ENCODE measurements around the gene ACAD10.

Gene ACAD10

DNA sequence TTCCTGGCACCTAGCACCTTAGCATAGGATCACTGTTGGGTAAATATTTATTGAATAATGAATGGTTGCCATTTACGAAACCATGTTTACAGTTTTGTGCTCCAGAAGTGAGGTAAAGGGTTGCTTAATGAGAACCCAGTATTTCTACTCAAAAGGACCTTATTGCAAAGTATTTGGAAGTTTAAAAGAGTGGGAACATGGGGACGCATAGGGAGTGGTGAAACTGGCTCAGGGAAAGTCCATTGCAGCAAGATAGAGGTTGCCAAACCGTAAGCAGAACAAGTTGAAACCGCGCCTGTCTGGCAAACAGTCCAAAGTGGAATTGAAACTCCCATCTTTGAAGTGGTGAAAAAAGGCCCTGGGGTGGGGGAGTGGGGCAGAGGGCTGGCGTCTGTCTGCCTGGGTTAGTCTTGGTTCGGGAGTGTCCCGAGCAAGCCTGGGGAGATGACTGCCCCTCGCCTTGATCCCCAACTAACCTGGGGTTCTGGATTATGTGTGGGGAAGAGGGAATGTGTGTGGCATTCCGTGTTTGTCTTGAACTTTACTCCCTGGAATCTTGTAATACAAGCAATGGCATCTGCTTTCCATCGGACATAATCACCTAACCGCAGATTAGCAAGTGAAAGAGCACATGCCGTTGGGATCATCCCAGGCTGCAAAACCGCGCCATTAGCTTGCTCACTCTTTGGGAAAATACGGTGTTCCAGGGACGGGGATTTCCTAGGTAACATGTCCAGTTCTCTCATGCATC lies 88.1 kb downstream of the ACAD10 start:
- no peak for DNase-seq (ENCODE audit: extremely low read depth in 1 of 2, low read depth in 1 of 2)

DNA sequence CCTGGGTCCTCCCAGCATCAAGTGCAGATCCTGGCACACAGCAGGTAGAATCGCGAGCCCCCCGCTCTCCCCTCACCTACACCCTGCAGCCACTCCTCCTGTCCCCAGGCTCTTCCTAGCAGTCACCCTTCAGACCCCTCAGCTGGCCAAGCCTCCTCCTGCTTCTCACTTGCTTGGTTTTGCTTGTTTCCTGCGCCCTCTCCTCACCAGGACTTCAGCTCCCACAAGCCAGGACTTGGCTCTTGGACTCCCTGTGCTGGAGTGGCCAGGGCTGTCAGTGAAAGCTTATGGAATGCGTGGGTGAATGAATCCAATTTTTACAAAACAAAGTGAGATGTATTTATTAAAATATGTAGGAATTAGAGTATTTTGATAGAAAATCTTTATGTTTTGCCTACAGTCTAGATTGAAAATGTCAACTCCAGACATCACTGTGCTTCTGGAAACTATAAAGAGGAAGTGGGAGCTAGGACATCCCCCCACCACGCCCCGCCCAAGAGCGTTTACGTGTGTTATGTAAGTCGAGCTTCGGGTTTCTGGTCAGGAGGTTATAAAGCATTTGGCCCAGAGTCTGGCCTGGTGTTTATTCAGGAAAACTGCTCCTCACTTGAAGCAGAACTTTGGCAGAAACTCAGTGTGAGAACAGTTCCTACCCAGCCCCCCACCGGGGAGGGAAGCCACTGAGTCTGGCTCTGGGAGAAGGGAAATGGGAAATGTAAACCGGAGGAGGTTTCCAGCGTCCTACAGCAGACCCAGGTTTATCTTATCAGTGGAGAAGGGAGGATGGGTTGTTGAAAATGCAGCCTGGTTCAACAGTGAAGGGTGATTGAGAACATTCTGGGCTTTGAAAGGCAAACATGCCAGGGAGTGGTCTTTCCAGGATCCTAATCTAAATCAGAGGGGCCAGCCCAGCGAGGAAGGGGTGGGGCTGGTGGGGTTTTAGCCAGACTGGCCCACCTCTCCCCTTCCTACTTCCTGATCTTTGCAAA lies 89.6 kb downstream of the ACAD10 start:
- DNase-seq (ENCODE audit: extremely low read depth in 1 of 2, low read depth in 1 of 2), result no peak

DNA sequence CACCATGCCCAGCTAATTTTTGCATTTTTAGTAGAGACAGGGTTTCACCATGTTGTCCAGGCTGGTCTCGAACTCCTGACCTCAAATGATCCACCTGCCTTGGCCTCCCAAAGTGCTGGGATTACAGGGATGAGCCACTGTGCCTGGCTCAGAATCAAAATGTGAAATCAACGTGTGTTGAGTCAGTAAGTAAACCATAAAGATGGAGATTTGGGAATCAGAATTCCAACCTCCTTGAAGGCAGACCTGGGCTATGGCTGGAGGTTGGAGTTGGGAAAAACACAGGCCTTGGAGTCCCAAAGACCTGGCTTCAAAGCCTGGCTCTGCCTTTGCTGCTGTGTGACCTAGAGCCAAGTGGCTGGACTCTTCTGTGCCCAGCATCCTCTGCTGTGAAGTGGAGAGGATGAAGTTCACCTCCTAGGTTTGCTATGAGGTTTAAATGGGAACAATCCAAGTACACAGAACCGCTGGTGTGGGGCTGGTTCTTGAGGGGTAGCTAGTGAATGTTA lies 91.0 kb downstream of the ACAD10 start:
- DNase-seq (ENCODE audit: extremely low read depth in 1 of 2, low read depth in 1 of 2), result no peak

DNA sequence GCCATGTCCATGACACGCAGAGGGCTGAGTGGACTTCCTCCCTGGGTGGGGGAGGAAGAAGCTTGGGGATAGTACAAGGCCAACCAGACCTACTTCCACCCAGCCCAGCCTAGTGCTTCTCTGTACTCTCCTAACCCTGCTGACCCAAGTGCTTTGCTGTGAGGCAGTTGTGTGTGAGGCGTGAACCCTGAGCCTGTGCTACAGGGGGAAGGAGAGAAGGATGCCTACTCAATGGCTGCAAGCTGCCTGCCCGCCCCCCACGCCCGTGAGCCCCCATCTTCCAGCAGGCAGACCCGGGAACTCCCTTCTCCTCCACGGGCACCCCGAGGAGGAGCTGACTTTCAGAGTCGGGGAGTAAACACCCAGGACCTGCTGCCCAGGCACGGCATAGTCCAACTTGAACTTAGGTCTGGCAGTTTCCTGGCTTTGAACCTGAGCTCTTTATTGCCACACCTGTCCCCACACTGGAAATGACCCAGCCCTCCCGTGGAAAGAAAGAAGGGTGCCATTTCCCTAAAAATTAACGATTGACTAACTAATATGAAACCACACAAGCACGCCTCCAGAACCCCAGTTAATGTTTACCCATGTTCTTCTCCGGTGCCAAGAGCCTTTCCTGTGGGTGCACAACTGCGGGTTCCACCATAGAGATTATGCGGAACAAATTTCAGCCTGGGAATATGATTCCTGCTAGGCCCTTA lies 91.6 kb downstream of the ACAD10 start:
- DNase-seq (ENCODE audit: extremely low read depth in 1 of 2, low read depth in 1 of 2), result no peak

DNA sequence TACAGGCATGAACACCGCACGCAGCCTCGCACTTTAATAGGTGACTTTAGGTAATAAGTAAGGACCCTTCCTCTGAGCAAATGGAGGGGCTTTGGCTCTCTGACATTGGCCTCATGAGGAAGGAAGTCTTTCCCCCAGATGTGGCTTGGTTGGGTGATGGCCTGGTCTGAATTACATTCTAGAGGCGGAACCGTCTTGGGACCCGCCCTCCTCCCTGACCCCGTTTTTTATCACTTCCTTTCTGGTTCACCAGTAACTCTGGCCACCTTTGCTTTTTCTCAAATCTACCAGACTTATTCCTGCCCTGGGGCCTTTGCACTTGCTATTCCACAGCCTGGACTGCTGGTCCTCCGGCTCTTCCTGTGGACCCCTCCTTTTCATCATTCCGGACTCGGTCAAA lies 94.3 kb downstream of the ACAD10 start:
- no peak for DNase-seq (ENCODE audit: extremely low read depth in 1 of 2, low read depth in 1 of 2)

DNA sequence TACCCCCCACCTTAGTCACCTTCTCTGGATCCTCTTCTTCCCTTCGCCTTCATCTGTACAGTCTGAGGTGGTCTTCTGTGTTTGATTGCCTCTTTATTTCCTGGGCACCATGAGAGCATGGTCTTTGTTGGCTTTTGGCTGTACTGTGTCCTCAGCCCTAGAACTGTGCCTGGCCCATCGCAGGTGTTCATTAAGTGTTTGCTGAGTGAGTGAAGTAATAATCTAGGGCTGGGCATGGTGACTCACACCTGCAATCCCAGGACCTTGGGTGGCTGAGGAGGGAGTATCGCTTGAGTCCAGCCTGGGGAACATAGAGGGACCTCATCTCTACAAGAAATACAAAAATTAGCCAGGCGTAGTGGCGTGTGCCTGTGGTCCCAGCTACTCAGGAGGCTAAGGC lies 94.8 kb downstream of the ACAD10 start:
- no peak for DNase-seq (ENCODE audit: extremely low read depth in 1 of 2, low read depth in 1 of 2)

DNA sequence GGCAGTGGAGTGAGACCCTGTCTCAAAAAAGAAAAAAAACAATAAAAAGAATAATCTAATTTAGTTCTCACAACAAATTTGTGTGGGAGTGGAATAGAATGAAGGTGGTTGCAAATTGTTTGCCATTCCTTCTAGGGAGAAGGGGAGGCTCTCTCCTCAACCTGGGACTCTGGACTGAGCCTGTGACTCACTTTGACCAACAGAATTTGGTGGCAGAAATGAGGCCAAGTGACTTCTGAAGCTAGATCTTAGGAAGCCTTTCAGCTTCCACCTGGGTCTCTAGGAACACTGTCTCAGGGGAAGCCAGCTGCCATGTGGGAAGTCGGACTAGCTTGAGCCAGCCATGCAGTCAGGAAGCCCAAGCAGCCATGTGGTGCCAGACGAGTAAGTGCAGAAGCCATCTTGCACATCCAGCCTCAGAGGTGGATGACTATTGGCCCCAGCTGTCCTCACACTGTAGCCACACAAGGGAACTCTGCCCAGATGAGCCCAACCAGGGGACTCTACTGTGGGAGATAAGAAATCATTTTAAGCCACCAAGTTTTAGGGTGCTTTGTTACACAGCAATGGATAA lies 95.3 kb downstream of the ACAD10 start:
- no peak for DNase-seq (ENCODE audit: extremely low read depth in 1 of 2, low read depth in 1 of 2)

DNA sequence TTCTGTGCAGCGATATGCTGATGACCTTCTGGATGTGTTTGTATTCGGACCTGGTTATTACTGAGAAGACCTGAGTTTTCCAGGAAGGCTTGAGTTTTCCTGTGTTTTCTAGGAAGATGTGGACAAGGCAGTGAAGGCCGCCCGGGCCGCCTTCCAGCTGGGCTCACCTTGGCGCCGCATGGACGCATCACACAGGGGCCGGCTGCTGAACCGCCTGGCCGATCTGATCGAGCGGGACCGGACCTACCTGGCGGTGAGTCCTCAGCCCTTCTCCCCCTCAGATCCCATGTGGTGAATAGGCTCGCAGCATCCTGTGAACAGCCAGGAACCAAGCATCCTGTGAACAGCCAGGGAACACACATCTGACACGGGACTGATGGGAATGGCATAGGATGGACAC lies 97.2 kb downstream of the ACAD10 start:
- no peak for DNase-seq (ENCODE audit: extremely low read depth in 1 of 2, low read depth in 1 of 2)

DNA sequence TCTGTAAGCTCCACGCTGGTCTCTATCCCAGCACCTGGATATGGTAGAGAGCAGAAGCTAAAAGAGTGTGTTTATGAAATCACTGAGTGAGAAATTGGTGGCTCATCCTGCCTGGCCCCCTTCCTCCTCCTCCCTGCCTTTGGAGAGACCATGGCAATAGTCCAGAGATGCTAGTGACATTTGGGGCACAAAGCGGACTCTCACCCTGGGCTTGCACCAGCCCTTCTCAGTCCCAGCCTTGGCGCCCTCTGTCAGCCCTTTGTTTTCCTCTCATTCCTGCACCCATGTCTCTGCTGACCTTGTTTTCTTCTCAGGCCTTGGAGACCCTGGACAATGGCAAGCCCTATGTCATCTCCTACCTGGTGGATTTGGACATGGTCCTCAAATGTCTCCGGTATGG lies 99.1 kb downstream of the ACAD10 start:
- no peak for DNase-seq (ENCODE audit: extremely low read depth in 1 of 2, low read depth in 1 of 2)

DNA sequence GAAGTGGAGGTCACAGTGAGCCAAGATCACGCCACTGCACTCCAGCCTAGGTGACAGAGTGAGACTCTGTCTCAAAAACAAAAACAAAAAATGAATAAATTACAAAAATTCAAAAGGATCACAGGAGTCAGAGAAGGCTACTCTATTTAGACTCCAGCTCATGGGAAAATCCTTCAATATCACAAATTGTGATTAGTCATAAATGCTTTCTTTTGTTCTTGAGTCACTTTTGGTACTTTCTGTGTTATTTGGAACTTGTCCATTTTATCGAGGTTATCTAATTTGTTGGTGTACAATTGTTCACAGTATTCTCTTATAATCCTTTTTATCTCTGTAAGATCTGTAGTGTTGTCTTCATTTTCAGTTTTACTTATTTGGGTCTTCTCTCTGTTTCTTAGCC lies 99.8 kb downstream of the ACAD10 start:
- DNase-seq (ENCODE audit: extremely low read depth in 1 of 2, low read depth in 1 of 2), result no peak

DNA sequence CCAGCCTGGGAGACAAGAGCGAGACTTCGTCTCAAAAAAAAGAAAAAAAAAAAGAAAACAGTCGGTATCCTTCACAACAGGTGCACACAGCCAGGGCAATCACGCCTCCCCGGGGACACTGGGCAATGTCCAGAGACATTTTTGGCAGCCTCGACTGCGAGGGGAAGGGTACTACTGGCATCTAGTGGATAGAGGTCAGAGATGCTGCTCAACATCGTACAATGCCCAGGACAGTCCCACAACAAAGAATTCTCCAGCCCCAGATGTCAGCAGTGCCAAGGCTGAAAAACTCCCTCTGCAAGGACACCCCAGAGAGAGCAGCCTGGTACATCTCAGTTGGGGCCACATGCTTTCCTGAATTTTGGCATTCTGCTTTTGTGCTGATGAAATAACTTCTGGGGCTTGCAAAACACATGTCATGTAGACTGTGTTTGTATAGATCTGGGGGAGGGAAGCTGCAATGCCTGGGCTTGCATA lies 102.4 kb downstream of the ACAD10 start:
- no peak for DNase-seq (ENCODE audit: extremely low read depth in 1 of 2, low read depth in 1 of 2)

DNA sequence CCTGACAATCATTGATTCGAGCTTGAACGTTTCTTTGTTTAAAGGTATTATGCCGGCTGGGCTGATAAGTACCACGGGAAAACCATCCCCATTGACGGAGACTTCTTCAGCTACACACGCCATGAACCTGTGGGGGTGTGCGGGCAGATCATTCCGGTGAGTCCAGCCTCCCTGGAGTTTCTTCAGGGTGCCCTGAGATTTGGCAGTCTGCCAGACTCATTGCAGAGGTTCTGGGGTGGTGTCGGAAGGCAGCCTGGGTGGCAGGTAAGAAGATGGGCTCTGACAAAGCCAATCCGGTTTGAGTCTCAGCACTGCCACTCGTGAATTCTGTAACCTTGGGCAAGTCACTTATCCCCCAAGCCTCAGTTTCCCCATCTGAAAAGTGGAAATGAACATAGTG lies 103.9 kb downstream of the ACAD10 start:
- no peak for DNase-seq (ENCODE audit: extremely low read depth in 1 of 2, low read depth in 1 of 2)

DNA sequence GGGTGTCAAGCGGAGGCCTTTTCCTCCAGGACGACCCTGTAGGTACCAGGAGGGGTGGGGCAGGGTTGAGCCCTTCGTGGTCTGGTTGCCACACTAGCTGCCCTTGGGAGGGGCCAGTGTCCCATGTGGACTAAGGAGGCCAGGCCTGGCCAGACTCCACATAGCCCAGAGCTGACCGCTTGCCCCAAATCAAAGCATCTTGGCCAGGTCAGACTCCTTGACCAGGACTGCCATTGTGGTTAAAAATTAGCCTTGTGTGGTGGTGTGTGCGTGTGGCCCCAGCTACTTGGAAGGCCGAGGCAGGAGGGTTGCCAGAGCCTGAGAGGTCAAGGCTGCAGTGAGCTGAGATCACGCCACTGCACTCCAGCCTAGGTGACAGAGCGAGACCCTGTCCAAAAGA lies 105.7 kb downstream of the ACAD10 start:
- DNase-seq (ENCODE audit: extremely low read depth in 1 of 2, low read depth in 1 of 2), result no peak

DNA sequence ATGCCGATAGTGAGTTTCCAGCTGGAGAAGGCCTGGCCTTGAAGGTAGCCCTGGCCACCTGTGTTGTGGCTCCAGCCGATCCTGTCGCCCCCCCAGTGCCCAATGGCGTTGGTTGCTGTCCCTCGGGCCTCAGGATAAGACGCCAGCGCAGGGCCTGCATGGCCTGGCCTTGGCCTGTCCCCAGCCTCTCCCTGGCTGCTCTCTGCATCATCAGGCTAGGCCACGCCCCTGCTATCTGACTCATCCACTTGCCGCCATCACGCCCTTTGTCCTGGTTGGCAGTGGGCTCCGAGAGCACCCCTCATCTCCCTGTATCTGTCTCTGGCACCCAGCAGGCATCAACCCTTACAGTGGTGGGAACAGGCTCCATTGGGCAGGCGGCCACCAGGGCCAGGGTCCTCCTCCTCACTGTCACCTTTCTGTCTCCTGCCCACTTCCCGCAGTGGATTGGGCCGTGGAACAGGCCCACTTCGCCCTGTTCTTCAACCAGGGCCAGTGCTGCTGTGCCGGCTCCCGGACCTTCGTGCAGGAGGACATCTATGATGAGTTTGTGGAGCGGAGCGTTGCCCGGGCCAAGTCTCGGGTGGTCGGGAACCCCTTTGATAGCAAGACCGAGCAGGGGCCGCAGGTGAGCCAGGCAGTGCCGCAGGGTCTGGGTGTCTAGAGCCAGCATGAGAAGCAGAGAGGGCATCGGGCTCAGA lies 106.5 kb downstream of the ACAD10 start:
- no peak for DNase-seq (ENCODE audit: extremely low read depth in 1 of 2, low read depth in 1 of 2)

DNA sequence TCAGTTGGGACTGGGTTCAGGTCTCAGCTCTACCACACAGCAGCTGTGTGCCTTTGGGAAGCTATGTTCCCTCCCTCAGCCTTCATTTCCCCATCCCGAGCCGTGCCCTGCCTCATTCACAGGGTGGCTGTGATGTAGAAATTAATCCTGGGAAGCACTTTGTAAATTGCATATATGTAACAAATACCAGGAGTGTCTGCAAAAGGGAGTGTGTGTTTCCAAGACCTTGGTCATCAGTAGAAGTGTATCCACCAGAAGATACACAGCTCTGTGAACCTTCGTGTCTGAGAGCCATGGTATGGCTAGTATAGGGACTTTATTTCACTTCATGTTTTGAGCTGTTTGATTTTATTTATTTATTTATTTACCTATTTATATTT lies 107.0 kb downstream of the ACAD10 start:
- DNase-seq (ENCODE audit: extremely low read depth in 1 of 2, low read depth in 1 of 2), result no peak

DNA sequence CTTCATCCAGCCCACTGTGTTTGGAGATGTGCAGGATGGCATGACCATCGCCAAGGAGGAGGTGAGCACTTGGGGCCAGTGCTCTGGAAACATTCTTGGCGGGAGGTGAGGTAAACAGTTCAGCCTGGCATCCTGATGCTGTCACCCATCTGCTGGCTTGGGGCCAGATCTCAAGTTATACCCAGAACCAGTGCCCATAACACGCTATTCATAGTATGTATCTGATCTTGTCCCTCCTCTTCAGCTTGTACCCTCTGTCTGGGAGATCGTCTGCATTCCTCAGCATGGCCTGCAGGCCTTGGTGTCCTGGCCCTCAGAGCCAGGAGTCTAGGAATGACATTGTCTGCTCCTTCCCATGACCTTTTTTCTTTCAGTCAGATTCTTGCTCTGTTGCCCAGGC lies 112.3 kb downstream of the ACAD10 start:
- DNase-seq (ENCODE audit: extremely low read depth in 1 of 2, low read depth in 1 of 2), result no peak

DNA sequence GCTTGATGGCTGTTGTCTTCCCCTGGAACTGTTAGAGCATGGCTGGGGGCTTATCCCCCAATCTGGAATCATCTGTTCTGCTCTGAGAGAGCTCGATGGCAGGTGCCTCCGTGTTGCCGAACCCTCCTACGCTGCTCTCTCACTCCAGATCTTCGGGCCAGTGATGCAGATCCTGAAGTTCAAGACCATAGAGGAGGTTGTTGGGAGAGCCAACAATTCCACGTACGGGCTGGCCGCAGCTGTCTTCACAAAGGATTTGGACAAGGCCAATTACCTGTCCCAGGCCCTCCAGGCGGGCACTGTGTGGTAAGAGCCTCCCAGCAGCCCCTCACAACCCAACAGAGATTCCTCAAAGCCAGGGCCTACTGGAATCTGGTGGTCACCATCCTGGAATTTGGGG lies 113.9 kb downstream of the ACAD10 start:
- DNase-seq (ENCODE audit: extremely low read depth in 1 of 2, low read depth in 1 of 2), result no peak

DNA sequence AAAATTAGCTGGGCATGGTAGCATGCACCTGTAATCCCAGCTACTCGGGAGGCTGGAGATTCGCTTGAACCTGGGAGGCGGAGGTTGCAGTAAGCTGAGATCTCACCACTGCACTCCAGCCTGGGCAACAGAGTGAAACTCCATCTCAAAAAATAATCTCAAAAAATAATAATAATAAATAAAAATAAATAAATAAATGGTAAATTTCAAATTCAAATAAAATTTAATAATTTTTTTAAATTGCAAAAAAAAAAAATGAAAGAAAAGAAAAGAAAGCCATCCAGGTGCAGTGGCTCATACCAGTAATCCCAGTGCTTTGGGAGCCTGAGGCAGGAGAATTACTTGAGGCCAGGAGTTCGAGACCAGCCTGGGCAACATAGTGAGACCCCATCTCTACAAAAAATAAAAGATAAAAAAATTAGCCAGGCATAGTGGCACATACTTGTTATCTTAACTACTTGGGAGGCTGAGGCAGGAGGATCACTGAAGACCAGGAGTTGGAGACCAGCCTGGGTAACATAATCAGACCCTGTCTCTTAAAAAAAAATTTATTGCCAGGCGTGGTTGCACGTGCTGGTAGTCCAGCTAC lies 117.3 kb downstream of the ACAD10 start:
- no peak for DNase-seq (ENCODE audit: extremely low read depth in 1 of 2, low read depth in 1 of 2)

DNA sequence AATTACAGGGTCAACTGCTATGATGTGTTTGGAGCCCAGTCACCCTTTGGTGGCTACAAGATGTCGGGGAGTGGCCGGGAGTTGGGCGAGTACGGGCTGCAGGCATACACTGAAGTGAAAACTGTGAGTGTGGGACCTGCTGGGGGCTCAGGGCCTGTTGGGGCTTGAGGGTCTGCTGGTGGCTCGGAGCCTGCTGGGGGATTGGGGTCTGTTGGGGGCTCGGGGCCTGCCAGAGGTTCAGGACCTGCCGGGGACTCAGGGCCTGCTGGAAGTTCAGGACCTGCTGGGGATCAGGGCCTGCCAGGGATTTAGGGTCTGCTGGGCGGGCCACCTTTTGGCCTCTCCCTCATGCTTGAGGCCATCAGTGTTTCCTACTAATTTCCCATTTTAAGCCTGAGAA lies 118.0 kb downstream of the ACAD10 start:
- DNase-seq (ENCODE audit: extremely low read depth in 1 of 2, low read depth in 1 of 2), result no peak

DNA sequence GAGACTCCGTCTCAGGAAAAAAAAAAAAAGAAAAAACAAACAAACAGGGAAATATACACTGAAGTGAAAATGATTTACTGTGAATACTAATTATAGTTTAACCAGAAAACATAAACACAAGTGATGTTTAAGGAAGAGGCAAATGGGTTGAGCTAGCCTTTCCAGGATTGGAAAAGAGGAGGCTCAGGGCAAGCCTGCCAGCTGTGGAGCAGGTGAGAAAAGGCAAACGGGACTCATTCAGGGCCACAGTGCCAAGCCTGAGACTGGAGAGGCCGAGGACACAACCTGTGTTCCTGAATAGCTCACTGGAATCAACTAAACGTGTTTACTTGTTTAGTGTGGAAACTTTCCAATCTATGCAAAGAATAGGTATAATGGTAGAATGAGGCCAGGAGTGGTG lies 120.5 kb downstream of the ACAD10 start:
- no peak for DNase-seq (ENCODE audit: extremely low read depth in 1 of 2, low read depth in 1 of 2)
